ENCODE data around the gene CENPM.

GRCh38 chr22:41923595-41924276, 23.2 kb downstream of the CENPM start:
- TF ChIP-seq CTCF (IDR thresholded peaks at IDR 0.05; ENCODE audit: borderline replicate concordance, extremely low read depth, low read length, poor library complexity, severe bottlenecking) (no peak), EZH2 (IDR thresholded peaks at IDR 0.05; ENCODE audit: borderline replicate concordance, low read depth, low read length, severe bottlenecking) (no peak)
